NCI-H460 (cell line): ENCODE results near the gene ALPK3. TPM values are rescaled to one million over a fixed set of nuclear protein-coding genes. Genes with fewer than 3 reads are reported as not detected.

Experiments used
- DNase-seq: peaks from one replicate; pipeline ENCODE4 v3.0.0-alpha.2; 2016; ENCODE audit warnings: low read depth; ENCODE audit errors: extremely low read depth
- total RNA-seq: library from RNA; depleted of rRNA; stranded (reverse); fragments of >200 nt; shearing (Covaris generic); gene quantifications from 2 replicates; pipeline ENCODE4 v1.2.3, GENCODE V29; 2014

ALPK3 gene
- total RNA-seq, 1 experiment from 2014 or later = 0.05 TPM

DNA sequence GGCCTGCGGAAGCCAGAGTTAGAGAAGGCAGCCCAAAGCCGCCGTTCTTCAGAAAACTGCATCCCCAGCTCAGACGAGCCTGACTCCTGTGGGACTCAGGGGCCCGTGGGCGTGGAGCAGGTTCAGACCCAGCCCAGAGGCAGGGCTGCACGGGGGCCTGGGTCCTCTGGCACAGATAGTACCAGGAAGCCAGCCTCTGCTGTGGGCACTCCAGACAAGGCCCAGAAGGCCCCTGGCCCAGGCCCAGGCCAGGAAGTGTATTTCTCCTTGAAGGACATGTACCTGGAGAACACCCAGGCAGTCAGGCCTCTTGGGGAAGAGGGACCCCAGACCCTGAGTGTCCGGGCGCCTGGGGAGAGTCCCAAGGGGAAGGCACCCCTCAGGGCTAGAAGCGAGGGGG is 23.1 kb downstream of the ALPK3 start:
- DNase-seq = no peak

DNA sequence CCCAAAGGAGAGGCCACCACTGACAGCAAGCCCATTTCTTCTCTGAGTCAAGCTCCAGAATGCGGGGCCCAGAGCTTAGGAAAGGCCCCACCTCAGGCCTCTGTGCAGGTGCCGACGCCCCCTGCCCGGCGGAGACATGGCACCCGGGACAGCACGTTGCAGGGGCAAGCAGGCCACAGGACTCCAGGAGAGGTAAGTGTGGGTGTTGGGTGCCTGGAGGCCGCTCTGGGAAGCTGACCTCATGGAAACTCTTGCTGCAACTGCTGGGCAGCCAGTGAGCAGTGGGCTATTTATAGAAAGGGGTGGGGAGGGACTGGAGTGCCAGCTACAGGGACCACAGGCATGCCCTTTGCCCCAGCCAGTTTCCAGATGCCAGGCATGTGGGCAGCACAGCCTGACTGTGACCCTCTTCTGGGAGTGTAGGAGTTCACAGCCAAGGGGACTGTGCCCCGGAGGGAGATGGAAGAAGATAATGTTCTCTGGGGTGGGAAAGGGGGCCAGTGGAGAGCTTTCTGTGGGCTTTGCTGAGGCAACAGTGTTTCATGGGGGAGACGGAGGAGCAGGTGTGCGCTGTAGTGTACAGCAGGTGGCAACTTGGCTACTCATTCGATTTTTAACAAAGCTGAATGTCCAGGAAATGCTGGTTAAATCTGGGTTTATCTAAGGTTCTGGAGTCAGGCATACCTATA is 23.7 kb downstream of the ALPK3 start:
- no peak for DNase-seq

DNA sequence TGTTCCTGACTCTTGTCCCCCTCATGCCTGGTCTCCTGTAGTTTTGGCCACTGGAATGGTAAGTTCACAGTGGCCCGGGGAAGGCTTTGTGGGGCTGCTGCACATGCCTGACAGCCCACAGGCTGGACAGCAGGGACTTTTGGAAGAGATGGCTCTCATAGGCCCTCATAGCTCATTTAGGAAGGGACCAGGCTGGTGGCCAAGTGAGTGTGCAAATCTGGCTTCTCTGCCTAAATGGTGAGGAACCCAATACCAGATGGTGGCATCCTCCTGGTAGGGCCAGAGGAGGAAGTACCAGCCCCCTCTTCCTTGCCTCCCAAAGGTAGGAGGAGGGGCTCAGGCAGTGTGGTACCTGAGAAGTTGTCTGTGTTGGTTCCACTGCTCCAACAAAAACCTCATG is 25.6 kb downstream of the ALPK3 start:
- DNase-seq = no peak

DNA sequence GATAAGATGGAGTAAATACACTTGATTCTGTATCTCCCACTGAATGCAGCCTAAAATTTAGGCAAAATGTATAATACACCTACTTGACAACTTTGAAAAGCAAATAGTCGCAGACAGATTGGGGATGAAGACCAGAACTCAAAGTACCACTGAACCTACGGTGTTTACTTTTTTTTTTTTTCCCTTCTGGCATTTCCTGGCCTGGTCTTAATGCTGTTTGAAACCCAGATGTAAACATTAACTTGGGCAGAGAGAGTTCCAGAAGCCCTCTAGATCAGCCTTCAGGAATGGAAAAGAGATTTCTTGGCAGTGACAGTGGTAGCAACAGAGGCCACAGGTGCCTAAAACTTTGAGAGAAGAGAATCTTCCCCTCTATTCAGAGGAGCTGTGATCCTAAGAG is 27.8 kb downstream of the ALPK3 start:
- no peak for DNase-seq

DNA sequence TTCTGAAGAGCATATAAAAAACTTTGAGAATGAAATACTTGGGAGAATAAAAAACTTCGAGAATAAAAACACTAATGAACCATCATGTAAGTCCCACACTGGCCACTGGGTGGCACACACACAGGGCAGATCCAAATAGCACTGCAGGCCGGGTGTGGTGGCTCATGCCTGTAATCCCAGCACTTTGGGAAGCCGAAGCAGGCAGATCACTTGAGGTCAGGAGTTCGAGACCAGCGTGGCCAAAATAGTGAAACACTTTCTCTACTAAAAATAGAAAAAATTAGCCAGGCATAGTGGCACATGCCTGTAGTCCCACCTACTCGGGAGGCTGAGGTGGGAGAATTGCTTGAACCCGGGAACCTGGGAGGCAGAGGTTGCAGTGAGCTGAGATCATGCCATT is 28.5 kb downstream of the ALPK3 start:
- peak; percentile 38 for DNase-seq

DNA sequence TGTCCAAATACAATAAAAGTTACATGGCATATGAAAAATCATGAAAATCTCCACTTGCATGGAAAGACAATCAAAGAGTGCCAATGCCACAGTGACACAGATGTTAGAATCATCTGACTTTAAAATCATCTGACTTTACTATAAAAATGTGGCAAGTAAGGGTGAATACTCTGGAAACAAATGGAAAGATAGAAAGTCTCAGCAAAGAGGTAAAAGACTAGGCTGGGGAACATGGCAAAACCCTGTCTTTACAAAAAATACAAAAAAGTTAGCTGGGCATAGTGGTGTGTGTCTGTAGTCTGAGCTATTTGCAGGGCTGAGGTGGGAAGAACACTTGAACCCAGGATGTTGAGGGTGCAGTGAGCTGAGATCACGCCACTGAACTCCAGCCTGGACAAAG is 29.1 kb downstream of the ALPK3 start:
- no peak for DNase-seq

DNA sequence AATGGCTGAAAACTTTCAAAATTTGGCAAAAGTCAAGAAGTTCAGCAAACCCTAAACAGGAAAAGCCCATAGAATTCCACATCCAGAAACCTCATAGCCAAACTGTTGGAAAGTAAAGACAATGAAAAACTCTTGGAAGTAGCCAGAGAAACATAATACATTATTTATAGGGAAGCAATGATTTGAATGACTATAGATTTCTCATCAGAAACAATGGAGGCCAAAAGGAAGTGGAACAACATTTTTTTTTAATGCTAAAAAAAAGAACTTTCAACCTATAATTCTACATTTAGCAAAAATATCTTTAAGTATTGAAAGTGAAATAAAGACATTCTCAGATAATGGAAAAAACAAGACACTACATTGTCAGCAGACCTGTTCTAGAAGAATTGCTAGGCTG is 30.2 kb downstream of the ALPK3 start:
- DNase-seq = no peak

DNA sequence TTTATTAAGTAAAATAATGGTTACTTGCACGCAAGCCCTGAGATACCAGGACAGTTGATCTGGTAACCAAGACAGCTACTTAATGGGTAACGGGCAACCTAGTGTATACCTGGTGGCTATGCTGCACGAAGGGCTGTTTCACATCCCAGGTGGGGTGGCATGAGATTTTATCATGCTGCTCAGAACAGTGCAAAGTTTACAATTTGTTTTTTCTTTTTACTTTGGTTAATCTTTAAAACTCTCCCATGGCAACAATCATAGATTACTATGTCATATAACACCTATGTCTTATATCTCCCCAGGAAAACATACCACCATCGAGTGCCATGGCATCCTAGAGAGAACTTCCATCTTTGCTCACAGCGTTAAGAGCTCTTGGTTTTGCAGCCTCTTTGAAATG is 35.1 kb downstream of the ALPK3 start:
- no peak for DNase-seq

DNA sequence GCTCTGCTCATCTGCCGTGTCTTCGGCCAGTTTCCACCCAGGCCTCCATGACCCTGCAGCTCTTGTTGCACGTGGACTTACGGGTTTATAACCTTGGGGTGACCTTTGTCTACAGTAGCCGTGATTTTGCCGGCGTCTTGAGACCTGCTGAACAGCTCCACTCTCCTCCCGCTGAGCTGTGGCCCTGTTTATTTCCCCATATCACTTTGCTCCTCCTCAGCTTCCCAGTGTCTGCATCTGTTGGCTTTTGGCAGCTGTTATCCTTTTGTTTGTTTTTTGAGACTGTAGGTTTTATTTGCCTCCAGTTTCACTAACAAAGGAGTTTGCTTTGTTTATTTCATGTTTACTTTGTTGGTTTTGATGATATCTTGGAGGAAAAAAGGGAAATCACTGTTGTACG is 38.0 kb downstream of the ALPK3 start:
- no peak for DNase-seq

DNA sequence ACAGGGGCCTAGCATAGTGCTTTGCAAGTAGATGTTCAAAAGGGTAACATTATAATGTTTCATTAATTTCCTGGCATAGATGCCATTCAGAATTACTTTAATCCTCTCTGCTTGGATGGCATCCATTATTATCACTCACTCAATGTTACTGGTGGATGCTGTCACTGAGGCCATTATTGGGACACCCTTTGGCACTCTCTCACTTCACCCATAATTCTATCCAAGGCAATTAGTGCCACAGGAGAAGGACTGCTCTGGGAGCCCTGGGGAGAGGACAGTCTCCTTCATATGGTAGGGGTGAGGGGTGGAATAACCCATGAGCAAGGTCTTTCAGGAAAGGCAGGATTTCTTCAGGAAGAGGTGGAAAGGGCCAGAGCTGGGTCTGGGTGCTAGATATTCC is 38.6 kb downstream of the ALPK3 start:
- no peak for DNase-seq

DNA sequence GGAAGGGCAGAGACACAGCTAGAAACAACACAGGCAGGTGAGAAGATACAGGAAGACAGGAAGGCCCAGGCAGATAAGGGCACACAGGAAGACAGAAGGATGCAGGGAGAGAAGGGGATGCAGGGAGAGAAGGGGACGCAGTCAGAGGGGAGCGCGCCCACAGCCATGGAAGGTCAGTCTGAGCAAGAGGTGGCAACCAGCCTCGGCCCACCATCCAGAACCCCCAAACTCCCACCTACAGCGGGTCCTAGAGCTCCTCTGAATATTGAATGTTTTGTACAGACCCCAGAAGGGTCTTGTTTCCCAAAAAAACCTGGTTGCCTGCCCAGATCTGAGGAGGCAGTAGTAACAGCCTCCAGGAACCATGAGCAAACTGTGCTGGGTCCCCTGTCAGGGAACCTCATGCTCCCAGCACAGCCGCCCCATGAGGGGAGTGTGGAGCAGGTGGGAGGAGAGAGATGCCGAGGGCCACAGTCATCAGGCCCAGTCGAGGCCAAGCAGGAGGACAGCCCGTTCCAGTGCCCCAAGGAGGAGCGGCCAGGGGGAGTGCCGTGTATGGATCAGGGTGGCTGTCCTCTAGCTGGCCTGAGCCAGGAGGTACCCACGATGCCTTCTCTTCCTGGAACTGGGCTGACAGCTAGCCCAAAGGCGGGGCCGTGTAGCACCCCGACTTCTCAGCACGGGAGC is 39.7 kb downstream of the ALPK3 start:
- DNase-seq = no peak

DNA sequence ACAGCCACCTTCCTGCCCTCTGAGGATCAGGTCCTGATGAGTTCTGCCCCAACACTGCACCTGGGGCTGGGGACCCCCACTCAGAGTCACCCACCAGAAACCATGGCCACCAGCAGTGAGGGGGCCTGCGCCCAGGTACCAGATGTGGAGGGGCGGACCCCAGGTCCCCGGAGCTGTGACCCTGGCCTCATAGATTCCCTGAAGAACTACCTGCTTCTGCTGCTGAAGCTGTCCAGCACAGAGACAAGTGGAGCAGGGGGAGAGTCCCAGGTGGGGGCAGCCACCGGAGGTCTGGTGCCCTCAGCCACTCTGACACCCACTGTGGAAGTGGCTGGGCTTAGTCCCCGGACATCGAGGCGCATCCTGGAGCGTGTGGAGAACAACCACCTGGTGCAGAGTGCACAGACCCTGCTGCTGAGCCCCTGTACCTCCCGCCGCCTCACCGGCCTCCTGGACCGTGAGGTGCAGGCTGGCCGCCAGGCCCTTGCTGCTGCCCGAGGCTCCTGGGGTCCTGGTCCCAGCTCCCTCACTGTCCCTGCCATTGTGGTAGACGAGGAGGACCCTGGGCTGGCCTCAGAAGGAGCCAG is 40.4 kb downstream of the ALPK3 start:
- DNase-seq = no peak

DNA sequence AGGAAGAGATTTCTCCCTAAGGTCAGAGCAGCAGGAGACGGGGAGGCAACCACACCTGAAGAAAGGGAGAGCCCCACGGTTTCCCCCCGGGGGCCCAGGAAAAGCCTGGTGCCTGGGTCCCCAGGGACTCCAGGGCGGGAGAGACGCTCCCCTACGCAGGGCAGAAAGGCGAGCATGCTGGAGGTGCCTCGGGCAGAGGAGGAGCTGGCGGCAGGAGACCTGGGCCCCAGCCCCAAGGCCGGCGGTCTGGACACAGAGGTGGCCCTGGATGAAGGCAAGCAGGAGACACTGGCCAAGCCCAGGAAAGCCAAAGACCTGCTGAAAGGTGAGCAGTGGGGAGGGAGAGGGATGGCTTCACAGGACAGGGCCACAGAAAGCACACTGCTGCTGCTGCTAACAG is 41.1 kb downstream of the ALPK3 start:
- no peak for DNase-seq

DNA sequence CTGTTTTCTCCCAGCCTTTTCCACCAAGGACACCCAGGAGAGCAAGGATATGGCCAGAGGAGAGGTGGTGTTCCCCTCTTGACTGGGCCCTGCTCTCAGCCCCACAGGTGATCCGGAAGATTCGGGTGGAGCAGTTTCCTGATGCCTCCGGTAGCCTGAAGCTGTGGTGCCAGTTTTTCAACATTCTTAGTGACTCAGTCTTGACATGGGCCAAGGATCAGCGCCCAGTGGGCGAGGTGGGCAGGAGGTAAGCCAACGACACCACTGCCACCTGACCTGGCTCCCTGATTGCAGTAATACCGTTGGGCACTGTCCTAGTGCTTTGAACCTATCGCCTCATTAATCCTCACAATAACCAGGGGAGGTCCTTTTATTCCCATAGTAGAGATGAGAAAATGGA is 42.0 kb downstream of the ALPK3 start:
- no peak for DNase-seq

DNA sequence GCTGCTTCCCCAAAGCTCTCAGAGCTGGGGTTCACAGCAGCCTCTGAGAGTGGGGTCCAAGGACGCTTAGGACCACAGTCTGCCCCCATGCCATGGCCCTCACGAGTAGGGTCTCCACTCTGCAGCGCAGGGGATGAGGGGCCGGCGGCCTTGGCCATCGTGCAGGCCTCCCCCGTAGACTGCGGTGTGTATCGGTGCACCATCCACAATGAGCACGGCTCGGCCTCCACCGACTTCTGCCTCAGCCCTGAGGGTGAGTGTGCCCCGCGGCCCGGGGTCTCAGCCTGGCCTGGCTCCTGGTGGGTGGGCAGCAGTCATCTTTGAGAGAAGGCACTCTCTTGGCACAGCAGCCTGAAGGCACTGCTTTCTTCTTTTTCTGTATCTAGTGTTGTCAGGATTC is 42.5 kb downstream of the ALPK3 start:
- no peak for DNase-seq

DNA sequence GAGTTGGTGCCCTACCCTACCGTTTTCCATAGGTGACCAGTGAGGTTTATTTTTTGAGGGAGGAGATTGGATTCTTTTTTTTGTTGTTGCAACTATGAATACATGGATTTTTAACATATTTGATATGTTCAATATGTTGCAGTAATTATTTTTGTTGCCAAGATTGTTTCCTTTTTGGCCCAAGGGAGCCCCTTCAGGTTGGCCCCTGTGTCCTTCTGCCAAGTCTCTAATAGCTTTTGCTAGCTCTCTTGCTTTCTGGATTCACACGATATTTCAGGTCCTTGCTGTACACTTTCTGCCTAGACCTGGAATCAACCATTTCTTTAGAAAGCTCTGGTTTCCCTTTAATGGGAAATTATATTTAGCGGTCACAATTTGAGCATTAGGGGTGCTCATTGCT is 44.6 kb downstream of the ALPK3 start:
- DNase-seq = no peak

DNA sequence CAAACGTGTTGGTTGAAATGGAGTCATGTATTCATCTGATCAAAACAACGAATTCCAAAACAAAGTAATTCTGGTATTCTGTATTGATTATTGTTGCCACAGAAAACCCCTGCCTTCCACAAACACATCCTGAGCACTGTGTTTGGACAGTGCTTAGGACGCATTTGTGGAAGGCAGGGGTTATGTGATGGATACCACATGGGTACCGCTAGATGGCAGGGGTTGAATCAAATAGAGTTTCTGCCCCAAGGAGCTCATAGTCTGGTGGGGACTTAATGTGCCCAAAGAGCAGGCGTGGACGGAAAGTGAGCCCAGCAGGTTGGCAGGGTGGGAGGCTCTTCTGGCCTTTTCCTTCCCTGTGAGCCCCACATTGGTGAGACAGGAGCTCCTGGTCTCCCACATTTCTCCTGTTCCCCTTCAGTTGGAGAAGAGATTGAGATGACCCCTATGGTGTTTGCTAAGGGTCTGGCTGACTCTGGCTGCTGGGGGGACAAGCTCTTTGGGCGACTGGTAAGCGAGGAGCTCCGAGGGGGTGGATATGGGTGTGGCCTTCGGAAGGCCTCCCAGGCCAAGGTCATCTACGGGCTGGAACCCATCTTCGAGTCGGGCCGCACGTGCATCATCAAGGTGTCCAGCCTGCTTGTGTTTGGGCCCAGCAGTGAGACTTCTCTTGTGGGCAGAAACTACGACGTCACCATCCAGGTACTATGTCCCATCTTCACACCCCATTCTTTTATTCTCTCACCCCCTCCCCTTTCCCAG is 45.2 kb downstream of the ALPK3 start:
- peak; percentile 12 for DNase-seq

DNA sequence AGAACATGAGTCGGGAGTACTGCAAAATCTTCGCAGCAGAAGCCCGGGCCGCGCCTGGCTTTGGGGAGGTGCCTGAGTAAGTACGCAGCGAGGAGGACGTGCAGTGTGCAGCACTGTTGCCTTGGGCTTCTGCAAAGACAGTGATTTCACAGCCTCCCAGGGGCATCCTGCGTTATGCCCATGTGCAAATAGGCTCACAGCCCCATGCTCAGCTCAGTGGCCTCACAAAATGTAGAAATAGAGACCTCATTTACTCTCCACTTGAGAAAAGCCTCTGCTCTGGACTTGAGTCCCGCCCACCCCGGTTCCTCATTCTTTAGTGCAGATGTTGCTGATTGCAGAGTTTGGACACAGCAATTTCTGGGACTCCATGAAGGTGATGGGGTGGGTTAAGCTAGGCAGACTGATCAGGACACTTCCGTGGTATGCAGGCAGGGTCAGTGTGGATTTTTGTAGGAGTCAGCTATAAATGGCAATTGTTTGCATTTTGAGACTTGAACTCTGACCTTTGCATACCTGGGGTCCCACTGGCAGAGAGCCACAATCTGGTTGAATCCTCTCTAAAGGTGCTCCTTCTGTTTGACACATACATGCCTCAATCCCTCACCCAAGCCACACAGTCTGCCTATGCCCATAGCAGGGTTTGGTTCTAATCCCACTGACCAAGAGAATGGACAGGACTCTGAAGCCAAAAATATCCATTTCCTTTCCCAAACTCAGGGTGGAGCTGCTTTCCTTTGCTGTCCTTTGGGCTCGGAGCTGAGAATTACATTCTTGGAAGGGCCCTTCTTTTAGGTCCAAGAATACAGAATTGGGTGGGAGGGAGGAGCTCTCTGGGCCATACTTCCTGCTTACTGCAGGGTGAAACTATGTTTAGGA is 46.6 kb downstream of the ALPK3 start:
- no peak for DNase-seq

DNA sequence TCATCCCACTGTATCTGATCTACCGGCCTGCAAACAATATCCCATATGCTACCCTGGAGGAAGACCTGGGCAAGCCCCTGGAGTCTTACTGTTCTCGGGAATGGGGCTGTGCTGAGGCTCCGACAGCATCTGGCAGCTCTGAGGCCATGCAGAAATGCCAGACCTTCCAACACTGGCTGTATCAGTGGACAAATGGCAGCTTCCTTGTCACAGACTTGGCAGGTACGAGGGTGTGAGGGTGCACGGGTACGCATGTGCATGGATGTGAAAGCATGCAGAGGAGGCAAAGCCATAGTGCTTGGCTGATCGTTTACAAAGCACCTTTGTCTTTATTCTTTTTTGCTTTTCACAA is 47.3 kb downstream of the ALPK3 start:
- DNase-seq = no peak

DNA sequence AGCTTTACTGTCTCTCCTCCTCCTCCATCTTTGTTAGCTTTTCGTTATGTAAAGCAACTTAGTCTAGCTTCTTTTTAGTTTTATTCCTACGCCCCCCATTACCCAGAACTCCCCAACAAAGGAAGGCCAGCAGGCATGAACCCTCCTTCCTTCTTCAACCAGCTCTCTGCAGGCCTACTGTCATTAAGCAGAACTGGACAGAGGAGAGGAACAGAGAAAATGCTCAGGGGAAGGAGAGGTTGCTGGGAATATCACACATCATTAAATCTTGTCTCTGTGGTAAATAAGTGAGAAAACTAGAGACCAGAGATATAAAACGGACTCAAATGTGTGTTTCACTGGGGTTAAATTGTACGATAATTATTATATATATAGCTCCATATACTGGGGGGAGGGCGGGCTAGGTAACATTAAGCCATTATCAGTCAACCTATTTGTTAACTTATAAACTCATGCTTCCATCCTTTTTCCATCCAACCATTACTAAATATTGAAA is 48.0 kb downstream of the ALPK3 start:
- no peak for DNase-seq
